ENCODE measurements around the gene ACY1.
A peak's percentile ranks its signal among the peaks of the same experiment; 100 is the strongest.

ACY1 gene

GRCh38 chr3:52007291-52007690 lies 24.0 kb downstream of the ACY1 start:
- DNase-seq (ENCODE audit: low read depth), result no peak
- H3K4me3 ChIP-seq (ENCODE audit: low read depth, low read length), result no peak overlapping the region
- no peak for TF ChIP-seq CTCF (conservative IDR thresholded peaks at IDR 0.05; ENCODE audit: low read depth, low read length)

GRCh38 chr3:52010431-52010830 lies 27.1 kb downstream of the ACY1 start:
- no peak for DNase-seq (ENCODE audit: low read depth)
- H3K4me3 ChIP-seq (ENCODE audit: low read depth, low read length), result no peak overlapping the region
- TF ChIP-seq CTCF (conservative IDR thresholded peaks at IDR 0.05; ENCODE audit: low read depth, low read length), result no peak

GRCh38 chr3:52012699-52013098 lies 29.4 kb downstream of the ACY1 start:
- H3K4me3 ChIP-seq (ENCODE audit: low read depth, low read length), result no peak overlapping the region
- TF ChIP-seq CTCF (conservative IDR thresholded peaks at IDR 0.05; ENCODE audit: low read depth, low read length), result no peak
- no peak for DNase-seq (ENCODE audit: low read depth)

- peak; percentile 28 for TF ChIP-seq CTCF (conservative IDR thresholded peaks at IDR 0.05; ENCODE audit: low read depth, low read length)
- H3K4me3 ChIP-seq (ENCODE audit: low read depth, low read length), result no peak overlapping the region
- no peak for DNase-seq (ENCODE audit: low read depth)
Measured at GRCh38 chr3:52013802-52014598, 30.7 kb downstream of the ACY1 start.

GRCh38 chr3:52014613-52015012 lies 31.3 kb downstream of the ACY1 start:
- no peak for DNase-seq (ENCODE audit: low read depth)
- no peak overlapping the region for H3K4me3 ChIP-seq (ENCODE audit: low read depth, low read length)
- TF ChIP-seq CTCF (conservative IDR thresholded peaks at IDR 0.05; ENCODE audit: low read depth, low read length), result peak; percentile 44

- no peak for TF ChIP-seq CTCF (conservative IDR thresholded peaks at IDR 0.05; ENCODE audit: low read depth, low read length)
- DNase-seq (ENCODE audit: low read depth), result no peak
- no peak overlapping the region for H3K4me3 ChIP-seq (ENCODE audit: low read depth, low read length)
Measured at GRCh38 chr3:52015438-52016228, 32.3 kb downstream of the ACY1 start.

Data from choroid plexus epithelial cell (primary cell).